Smooth muscle cell of the brain vasculature (primary cell): Measurements from ENCODE around the gene CADM1.

Source experiments
- DNase-seq: peaks from one replicate; pipeline ENCODE4 v3.0.0-alpha.2; 2012; ENCODE audit warnings: low read depth, low spot score

Gene CADM1

GRCh38 chr11:115279813-115280761, 224.1 kb downstream of the CADM1 start:
- DNase-seq: no peak

- DNase-seq: no peak
Observed at GRCh38 chr11:115276799-115277198, 227.4 kb downstream of the CADM1 start.

GRCh38 chr11:115276191-115276590, 228.0 kb downstream of the CADM1 start:
- no peak for DNase-seq

- DNase-seq: no peak
Observed at GRCh38 chr11:115275045-115275444, 229.2 kb downstream of the CADM1 start.

- DNase-seq: no peak
Observed at GRCh38 chr11:115272925-115273324, 231.3 kb downstream of the CADM1 start.

GRCh38 chr11:115271643-115272042, 232.6 kb downstream of the CADM1 start:
- no peak for DNase-seq

- DNase-seq: no peak
Observed at GRCh38 chr11:115269191-115269950, 234.8 kb downstream of the CADM1 start.

- no peak for DNase-seq
Observed at GRCh38 chr11:115267871-115268270, 236.3 kb downstream of the CADM1 start.

GRCh38 chr11:115267238-115267781, 236.9 kb downstream of the CADM1 start:
- no peak for DNase-seq

- DNase-seq: no peak
Observed at GRCh38 chr11:115266066-115266639, 238.1 kb downstream of the CADM1 start.

- DNase-seq: no peak
Observed at GRCh38 chr11:115263799-115264656, 240.2 kb downstream of the CADM1 start.

- DNase-seq: no peak
Observed at GRCh38 chr11:115258216-115258615, 246.0 kb downstream of the CADM1 start.

- DNase-seq: no peak
Observed at GRCh38 chr11:115257678-115258077, 246.5 kb downstream of the CADM1 start.

GRCh38 chr11:115257270-115257669, 246.9 kb downstream of the CADM1 start:
- no peak for DNase-seq

GRCh38 chr11:115256397-115257197, 247.6 kb downstream of the CADM1 start:
- DNase-seq: no peak

- no peak for DNase-seq
Observed at GRCh38 chr11:115255006-115255762, 249.0 kb downstream of the CADM1 start.

- no peak for DNase-seq
Observed at GRCh38 chr11:115251126-115251525, 253.1 kb downstream of the CADM1 start.

GRCh38 chr11:115249061-115249578, 255.1 kb downstream of the CADM1 start:
- no peak for DNase-seq

GRCh38 chr11:115247953-115248352, 256.3 kb downstream of the CADM1 start:
- no peak for DNase-seq
